ENCODE data around the gene VPS41.

DNA sequence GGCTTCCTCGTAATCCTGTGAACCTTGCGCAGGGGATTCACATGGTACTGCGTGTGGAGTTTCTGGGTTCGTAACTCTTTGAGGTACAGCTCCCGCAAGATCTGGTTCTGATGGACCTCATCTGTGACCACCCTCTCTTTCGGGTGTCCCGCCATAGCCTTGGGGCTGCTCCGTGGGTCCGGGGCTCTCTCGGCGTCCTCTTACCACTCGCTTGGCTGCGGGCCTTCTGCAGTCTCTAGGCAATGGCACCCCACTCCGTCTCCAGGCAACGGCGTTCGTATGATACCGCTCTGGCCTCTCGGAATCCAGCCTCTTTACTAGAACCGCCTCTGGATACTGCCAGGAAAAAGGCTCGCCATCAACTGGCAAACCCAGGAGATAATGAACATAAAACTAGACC, 223.1 kb downstream of the VPS41 start:
- TF ChIP-seq, protein P1, sequence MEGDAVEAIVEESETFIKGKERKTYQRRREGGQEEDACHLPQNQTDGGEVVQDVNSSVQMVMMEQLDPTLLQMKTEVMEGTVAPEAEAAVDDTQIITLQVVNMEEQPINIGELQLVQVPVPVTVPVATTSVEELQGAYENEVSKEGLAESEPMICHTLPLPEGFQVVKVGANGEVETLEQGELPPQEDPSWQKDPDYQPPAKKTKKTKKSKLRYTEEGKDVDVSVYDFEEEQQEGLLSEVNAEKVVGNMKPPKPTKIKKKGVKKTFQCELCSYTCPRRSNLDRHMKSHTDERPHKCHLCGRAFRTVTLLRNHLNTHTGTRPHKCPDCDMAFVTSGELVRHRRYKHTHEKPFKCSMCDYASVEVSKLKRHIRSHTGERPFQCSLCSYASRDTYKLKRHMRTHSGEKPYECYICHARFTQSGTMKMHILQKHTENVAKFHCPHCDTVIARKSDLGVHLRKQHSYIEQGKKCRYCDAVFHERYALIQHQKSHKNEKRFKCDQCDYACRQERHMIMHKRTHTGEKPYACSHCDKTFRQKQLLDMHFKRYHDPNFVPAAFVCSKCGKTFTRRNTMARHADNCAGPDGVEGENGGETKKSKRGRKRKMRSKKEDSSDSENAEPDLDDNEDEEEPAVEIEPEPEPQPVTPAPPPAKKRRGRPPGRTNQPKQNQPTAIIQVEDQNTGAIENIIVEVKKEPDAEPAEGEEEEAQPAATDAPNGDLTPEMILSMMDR (IDR thresholded peaks at IDR 0.05) = no peak
- no peak for TF ChIP-seq POLR2A (IDR thresholded peaks at IDR 0.05)
